Aorta (tissue), 5 donors: ENCODE measurements around the gene GAL3ST3. TPM values are rescaled to one million over a fixed set of nuclear protein-coding genes. Genes with fewer than 3 reads are reported as not detected.

Source experiments
- ATAC-seq: fragments of 200-7000 bp; cut with Tn5 transposase; one replicate; pipeline ENCODE4 v1.9.1; 2022; ENCODE audit warnings: moderate library complexity; ENCODE audit not compliant: low FRiP score
- DNase-seq, 2 donors: peaks; one replicate each; pipeline ENCODE4 v3.0.0-alpha.2; 2020
- H3K27ac ChIP-seq, 2 donors: one replicate each; pipeline ENCODE4 v1.5.1; 2013; ENCODE audit warnings: low read length in 2 of 2, mild to moderate bottlenecking in 2 of 2, moderate library complexity in 2 of 2, control low read depth in 1 of 2, inconsistent platforms in 1 of 2, low read depth in 1 of 2
- H3K27me3 ChIP-seq, 2 donors: one replicate each; pipeline ENCODE4 v1.6.1; 2013; ENCODE audit warnings: control low read depth in 1 of 2, low read length in 1 of 2, mild to moderate bottlenecking in 1 of 2, moderate library complexity in 1 of 2; ENCODE audit not compliant: insufficient read depth in 2 of 2, control insufficient read depth in 1 of 2
- H3K36me3 ChIP-seq, 2 donors: one replicate each; pipeline ENCODE4 v1.6.1; 2013; ENCODE audit warnings: control low read depth in 1 of 2, low read length in 1 of 2, mild to moderate bottlenecking in 1 of 2; ENCODE audit not compliant: insufficient read depth in 2 of 2, control insufficient read depth in 1 of 2
- H3K4me1 ChIP-seq, 2 donors: one replicate each; pipeline ENCODE4 v1.6.1; 2013; ENCODE audit warnings: low read length in 2 of 2, control low read depth in 1 of 2, mild to moderate bottlenecking in 1 of 2, moderate library complexity in 1 of 2; ENCODE audit not compliant: insufficient read depth in 2 of 2, control insufficient read depth in 1 of 2
- H3K4me3 ChIP-seq, 2 donors: one replicate each; pipeline ENCODE4 v1.5.1; 2013; ENCODE audit warnings: low read length in 2 of 2, control low read depth in 1 of 2, mild to moderate bottlenecking in 1 of 2
- H3K9me3 ChIP-seq: one replicate; pipeline ENCODE4 v1.6.1; 2013; ENCODE audit warnings: mild to moderate bottlenecking, low read length; ENCODE audit not compliant: control insufficient read depth
- WGBS, 2 donors: extraction: QIAGEN DNeasy Blood & Tissue Kit; methylation state at CpG; one replicate each; pipeline ENCODE4 v1.1.7; 2013; 5-methylcytosine and 5-hydroxymethylcytosine counted together
- intact Hi-C, 2 donors: fragments of 100-400 bp; cut with DNase I; formaldehyde crosslinking; loops; one replicate each; pipeline versions ENCODE4 v1.14.2 to v1.15.0; 2022
- polyA plus RNA-seq, 2 donors: library from polyadenylated mRNA; stranded (reverse); fragments of 200-250 nt; gene quantifications; one replicate each; pipeline ENCODE4 v1.2.3, GENCODE V29; 2013
- total RNA-seq, 2 donors: library from RNA; stranded (reverse); fragmentation: NEBNext Ultra II Directional; extraction: Animal tissue kit (Norgen Biotek cat#: 25700); gene quantifications; one replicate each; pipeline ENCODE4 v1.2.1, GENCODE V29; 2021
- donor health status: healthy with polysubstance abuse.
- donor health status: Bipolar disorder and iron deficiency.
- donor health status: DM: no; HTN: no; CAD: no.
- donor health status: DM: no; HTN: no; CAD: no.
- donor health status: DM: yes; HTN: yes; CAD: no.

Gene GAL3ST3
- total and polyA plus RNA-seq, 4 donors: not detected

- Histone ChIP-seq H3K27ac (no peak overlapping the region), H3K27me3 (no peaks in the 10 kb centered on the region), H3K36me3 (no peaks in the 10 kb centered on the region), H3K4me1 (no peaks in the 10 kb centered on the region), H3K9me3 (no peaks in the 10 kb centered on the region), H3K4me3 (no peak overlapping the region)
- intact Hi-C loops: no loop called here
- no peak for ATAC-seq
- no peak for DNase-seq
- WGBS, 2 donors: 97 to 98% methylated on average over 88 of the region's 88 CpGs
Measured at GRCh38 chr11:66042996-66043906, 5.7 kb downstream of the GAL3ST3 start.

GRCh38 chr11:66042227-66042995, 6.5 kb downstream of the GAL3ST3 start:
- no peaks in the 10 kb centered on the region for H3K27me3 ChIP-seq
- no peaks in the 10 kb centered on the region for H3K4me1 ChIP-seq
- intact Hi-C loops: no loop called here
- no peak overlapping the region for H3K27ac ChIP-seq
- ATAC-seq (no peak), DNase-seq (no peak)
- 96 to 97% methylated on average over 81 of the region's 81 CpGs for WGBS, 2 donors
- no peaks in the 10 kb centered on the region for H3K9me3 ChIP-seq
- H3K36me3 ChIP-seq: no peaks in the 10 kb centered on the region
- no peak overlapping the region for H3K4me3 ChIP-seq

- Histone ChIP-seq H3K4me3 (no peak overlapping the region), H3K27me3 (no peaks in the 10 kb centered on the region), H3K9me3 (no peaks in the 10 kb centered on the region), H3K27ac (no peak overlapping the region), H3K36me3 (no peaks in the 10 kb centered on the region), H3K4me1 (no peaks in the 10 kb centered on the region)
- intact Hi-C loops: no loop called here
- no peak for ATAC-seq
- WGBS, 2 donors: 90% methylated on average over 3 of the region's 3 CpGs
- DNase-seq: no peak
Measured at GRCh38 chr11:66039765-66040164, 9.2 kb downstream of the GAL3ST3 start.

- H3K9me3 ChIP-seq: no peaks in the 10 kb centered on the region
- 87 to 93% methylated on average over 3 of the region's 3 CpGs for WGBS, 2 donors
- no peak overlapping the region for H3K4me3 ChIP-seq
- H3K27ac ChIP-seq: no peak overlapping the region
- no peaks in the 10 kb centered on the region for H3K27me3 ChIP-seq
- intact Hi-C loops: no loop called here
- no peaks in the 10 kb centered on the region for H3K36me3 ChIP-seq
- DNase-seq: no peak
- H3K4me1 ChIP-seq: no peaks in the 10 kb centered on the region
- no peak for ATAC-seq
Measured at GRCh38 chr11:66037327-66037726, 11.6 kb downstream of the GAL3ST3 start.

- no peak overlapping the region for H3K4me3 ChIP-seq
- H3K27ac ChIP-seq: no peak overlapping the region
- DNase-seq: no peak
- H3K36me3 ChIP-seq: no peaks in the 10 kb centered on the region
- intact Hi-C loops: no loop called here
- H3K27me3 ChIP-seq: no peaks in the 10 kb centered on the region
- no peak for ATAC-seq
- WGBS, 2 donors: 71 to 80% methylated on average over 5 of the region's 5 CpGs
- H3K4me1 ChIP-seq: no peaks in the 10 kb centered on the region
- no peaks in the 10 kb centered on the region for H3K9me3 ChIP-seq
Measured at GRCh38 chr11:66036334-66036710, 12.6 kb downstream of the GAL3ST3 start.

GRCh38 chr11:66035653-66036333, 13.2 kb downstream of the GAL3ST3 start:
- Histone ChIP-seq H3K4me3 (no peak overlapping the region), H3K27ac (no peak overlapping the region), H3K36me3 (no peaks in the 10 kb centered on the region), H3K9me3 (no peaks in the 10 kb centered on the region), H3K27me3 (no peaks in the 10 kb centered on the region), H3K4me1 (no peaks in the 10 kb centered on the region)
- whole genome bisulfite sequencing, 2 donors: 52 to 55% methylated on average over 9 of the region's 9 CpGs
- intact Hi-C loops: no loop called here
- ATAC-seq (no peak), DNase-seq (no peak)

GRCh38 chr11:66032957-66033735, 15.8 kb downstream of the GAL3ST3 start:
- no peak for ATAC-seq

GRCh38 chr11:66026017-66026529, 22.9 kb downstream of the GAL3ST3 start, which contains the start of gene CATSPER1:
Gene CATSPER1, minus strand, starts transcription at chr11:66026479. Its CDS starts 100 bp downstream, at chr11:66026379.
- no peak for DNase-seq
- no peak within 1 kb of the TSS for H3K27ac ChIP-seq
- no peak for ATAC-seq
- no peaks in the 10 kb centered on the region for H3K36me3 ChIP-seq
- H3K4me1 ChIP-seq: no peaks in the 10 kb centered on the region
- no peak within 1 kb of the TSS for H3K4me3 ChIP-seq
- H3K27me3 ChIP-seq: no peaks in the 10 kb centered on the region
- intact Hi-C loops: loop anchor here in 1 of 2 donors (10.0 kb wide), 1 partner anchor 141 kb away; the partner anchor contains the start of gene FIBP
- 86 to 87% methylated on average over 18 of the region's 18 CpGs for WGBS, 2 donors
- no peaks in the 10 kb centered on the region for H3K9me3 ChIP-seq

More at GRCh38 chr11:66032957-66033735, 15.8 kb downstream of the GAL3ST3 start:
- no peak for DNase-seq
- no peaks in the 10 kb centered on the region for H3K36me3 ChIP-seq
- WGBS, 2 donors: 89 to 92% methylated on average over 8 of the region's 8 CpGs
- no peaks in the 10 kb centered on the region for H3K4me1 ChIP-seq
- H3K27me3 ChIP-seq: no peaks in the 10 kb centered on the region
- intact Hi-C loops: no loop called here
- no peak overlapping the region for H3K27ac ChIP-seq
- H3K4me3 ChIP-seq: no peak overlapping the region
- H3K9me3 ChIP-seq: no peaks in the 10 kb centered on the region
